ENCODE data around the gene SLAMF9. TPM values are rescaled to one million over a fixed set of nuclear protein-coding genes. Genes with fewer than 3 reads are reported as not detected.
A peak's percentile ranks its signal among the peaks of the same experiment; 100 is the strongest.

The SLAMF9 gene
- total RNA-seq, 1 donor from 2014 or later = not detected

DNA sequence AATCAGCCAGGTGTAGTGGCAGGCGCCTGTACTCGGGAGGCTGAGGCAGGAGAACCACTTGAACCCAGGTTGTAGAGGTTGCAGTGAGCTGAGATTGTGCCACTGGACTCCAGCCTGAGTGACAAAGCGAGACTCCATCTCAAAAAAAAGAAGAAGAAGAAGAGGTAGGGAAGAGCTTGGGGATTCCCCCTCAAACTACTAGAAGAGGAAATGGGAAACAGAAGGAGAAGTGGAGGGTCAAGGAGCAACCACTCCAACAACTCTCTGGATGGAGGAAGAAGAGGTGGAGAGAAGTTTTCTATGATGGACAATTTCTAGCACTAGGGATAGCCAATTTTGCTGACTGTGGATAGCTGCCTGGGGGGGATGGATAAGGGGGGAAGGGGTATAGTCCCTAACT is 14.9 kb upstream of the SLAMF9 start:
- H3K9me3 Mint-ChIP-seq = no peaks in the 10 kb centered on the region
- no peak overlapping the region for H3K27ac Mint-ChIP-seq
- peaks cover 13% of the 10 kb centered on the region for H3K27me3 Mint-ChIP-seq
- H3K36me3 Mint-ChIP-seq = no peaks in the 10 kb centered on the region
- peaks cover 15% of the 10 kb centered on the region for H3K4me1 Mint-ChIP-seq (ENCODE audit: unreplicated experiment)
- no peak overlapping the region for H3K4me3 Mint-ChIP-seq
- TF ChIP-seq, protein P1, sequence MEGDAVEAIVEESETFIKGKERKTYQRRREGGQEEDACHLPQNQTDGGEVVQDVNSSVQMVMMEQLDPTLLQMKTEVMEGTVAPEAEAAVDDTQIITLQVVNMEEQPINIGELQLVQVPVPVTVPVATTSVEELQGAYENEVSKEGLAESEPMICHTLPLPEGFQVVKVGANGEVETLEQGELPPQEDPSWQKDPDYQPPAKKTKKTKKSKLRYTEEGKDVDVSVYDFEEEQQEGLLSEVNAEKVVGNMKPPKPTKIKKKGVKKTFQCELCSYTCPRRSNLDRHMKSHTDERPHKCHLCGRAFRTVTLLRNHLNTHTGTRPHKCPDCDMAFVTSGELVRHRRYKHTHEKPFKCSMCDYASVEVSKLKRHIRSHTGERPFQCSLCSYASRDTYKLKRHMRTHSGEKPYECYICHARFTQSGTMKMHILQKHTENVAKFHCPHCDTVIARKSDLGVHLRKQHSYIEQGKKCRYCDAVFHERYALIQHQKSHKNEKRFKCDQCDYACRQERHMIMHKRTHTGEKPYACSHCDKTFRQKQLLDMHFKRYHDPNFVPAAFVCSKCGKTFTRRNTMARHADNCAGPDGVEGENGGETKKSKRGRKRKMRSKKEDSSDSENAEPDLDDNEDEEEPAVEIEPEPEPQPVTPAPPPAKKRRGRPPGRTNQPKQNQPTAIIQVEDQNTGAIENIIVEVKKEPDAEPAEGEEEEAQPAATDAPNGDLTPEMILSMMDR (conservative IDR thresholded peaks at IDR 0.05) = no peak
- no peak for DNase-seq (ENCODE audit: extremely low spot score, unreplicated experiment)

DNA sequence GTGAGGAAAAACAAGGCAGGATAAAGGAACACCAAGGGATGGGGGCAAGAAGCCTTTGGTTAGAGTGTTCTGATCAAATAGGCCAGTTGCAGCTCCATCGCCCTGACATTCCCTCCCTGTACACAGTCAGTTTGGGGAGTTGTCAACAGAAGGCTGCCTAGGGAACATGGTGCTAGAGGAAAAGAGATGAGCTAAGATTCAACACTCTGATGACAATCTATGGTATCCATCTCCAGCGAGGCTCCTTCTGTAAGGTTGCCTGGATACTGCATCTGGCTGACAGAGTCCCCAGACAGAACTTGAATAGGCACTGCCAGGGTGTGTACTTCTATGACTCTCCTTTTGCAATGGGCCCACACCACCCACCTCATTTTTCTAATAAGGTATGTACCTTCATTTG is 11.2 kb upstream of the SLAMF9 start:
- no peak overlapping the region for H3K27ac Mint-ChIP-seq
- no peak for DNase-seq (ENCODE audit: extremely low spot score, unreplicated experiment)

DNA sequence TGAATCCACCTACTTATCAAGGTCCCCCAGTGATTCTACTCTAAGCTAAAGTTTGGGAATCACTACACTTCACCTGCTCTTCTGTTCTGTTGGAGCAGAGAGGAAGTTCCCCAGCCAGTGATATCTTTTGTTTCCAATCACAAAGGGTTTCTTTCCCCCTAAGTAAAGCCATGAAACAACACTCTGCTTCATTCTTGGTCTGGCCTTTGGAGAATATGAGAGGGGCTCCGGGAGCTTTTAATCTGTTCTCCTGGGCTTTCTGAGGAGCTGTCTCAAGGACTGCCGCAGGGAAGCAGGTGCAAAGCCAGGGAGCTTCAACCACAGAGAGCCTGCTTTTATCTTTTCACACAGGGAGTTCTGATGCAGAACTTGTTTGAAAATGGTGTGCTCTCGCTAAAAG is 10.1 kb upstream of the SLAMF9 start:
- peaks cover 11% of the 10 kb centered on the region for H3K27me3 Mint-ChIP-seq
- TF ChIP-seq, protein P1 (conservative IDR thresholded peaks at IDR 0.05) = no peak
- H3K9me3 Mint-ChIP-seq = peaks cover 11% of the 10 kb centered on the region
- H3K27ac Mint-ChIP-seq = no peak overlapping the region
- no peaks in the 10 kb centered on the region for H3K36me3 Mint-ChIP-seq
- H3K4me1 Mint-ChIP-seq (ENCODE audit: unreplicated experiment) = peaks cover 17% of the 10 kb centered on the region
- no peak overlapping the region for H3K4me3 Mint-ChIP-seq
- DNase-seq (ENCODE audit: extremely low spot score, unreplicated experiment) = no peak

More for the DNA sequence above, 11.2 kb upstream of the SLAMF9 start:
- Mint-ChIP-seq H3K9me3 (peaks cover 6% of the 10 kb centered on the region), H3K27me3 (peaks cover 9% of the 10 kb centered on the region), H3K4me1 (ENCODE audit: unreplicated experiment) (peaks cover 11% of the 10 kb centered on the region), H3K36me3 (no peaks in the 10 kb centered on the region), H3K4me3 (no peak overlapping the region)
- TF ChIP-seq, protein P1 (conservative IDR thresholded peaks at IDR 0.05) = no peak

DNA sequence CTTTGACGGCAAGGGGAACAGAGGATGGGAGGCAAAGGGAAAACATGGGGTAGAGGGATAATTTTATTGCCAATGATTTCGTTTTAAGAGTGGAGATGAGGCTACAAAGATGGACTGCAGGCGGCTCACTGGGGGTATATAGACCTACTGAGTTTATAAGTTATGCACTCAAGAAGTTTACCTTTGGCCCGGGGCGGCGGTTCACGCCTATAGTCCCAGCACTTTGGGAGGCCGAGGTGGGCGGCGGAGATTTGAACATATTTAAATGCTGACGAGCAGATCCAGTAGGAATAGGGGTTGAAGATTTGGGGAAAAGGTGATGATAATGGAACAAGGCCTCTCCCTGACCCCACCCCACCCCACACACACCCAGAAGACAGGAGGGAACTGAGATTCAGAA is 8.1 kb upstream of the SLAMF9 start:
- H3K27ac Mint-ChIP-seq = no peak overlapping the region
- H3K4me1 Mint-ChIP-seq (ENCODE audit: unreplicated experiment) = peaks cover 18% of the 10 kb centered on the region
- DNase-seq (ENCODE audit: extremely low spot score, unreplicated experiment) = no peak
- no peaks in the 10 kb centered on the region for H3K36me3 Mint-ChIP-seq
- TF ChIP-seq, protein P1 (conservative IDR thresholded peaks at IDR 0.05) = no peak
- peaks cover 11% of the 10 kb centered on the region for H3K27me3 Mint-ChIP-seq
- no peak overlapping the region for H3K4me3 Mint-ChIP-seq
- H3K9me3 Mint-ChIP-seq = peaks cover 12% of the 10 kb centered on the region

DNA sequence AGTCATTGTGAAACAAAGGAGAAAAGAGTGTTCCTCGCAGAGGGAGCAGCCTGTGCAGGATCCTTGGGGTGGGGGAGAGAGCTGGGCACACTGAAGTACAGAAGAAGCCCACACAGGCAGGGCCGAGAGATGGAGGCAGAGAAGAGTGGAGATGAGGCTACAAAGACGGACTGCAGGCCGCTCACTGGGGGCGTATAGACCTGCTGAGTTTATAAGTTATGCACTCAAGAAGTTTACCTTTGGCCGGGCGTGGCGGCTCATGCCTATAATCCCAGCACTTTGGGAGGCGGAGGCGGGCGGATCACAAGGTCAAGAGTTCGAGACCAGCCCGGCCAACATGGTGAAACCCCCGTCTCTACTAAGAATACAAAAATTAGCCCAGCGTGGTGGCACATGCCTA is 7.6 kb upstream of the SLAMF9 start:
- peak overlapping the region; percentile 5 for H3K27ac Mint-ChIP-seq
- H3K4me1 Mint-ChIP-seq (ENCODE audit: unreplicated experiment) = peaks cover 18% of the 10 kb centered on the region
- H3K36me3 Mint-ChIP-seq = no peaks in the 10 kb centered on the region
- TF ChIP-seq, protein P1 (conservative IDR thresholded peaks at IDR 0.05) = no peak
- DNase-seq (ENCODE audit: extremely low spot score, unreplicated experiment) = no peak
- peak overlapping the region; percentile 46 for H3K4me3 Mint-ChIP-seq
- H3K9me3 Mint-ChIP-seq = peaks cover 12% of the 10 kb centered on the region
- peaks cover 11% of the 10 kb centered on the region for H3K27me3 Mint-ChIP-seq

Data from type B pancreatic cell (in vitro differentiated cells).